NCI-H226 (cell line): ENCODE data around the gene RALBP1.

ENCODE experiments used
- DNase-seq: peaks from one replicate; pipeline ENCODE4 v3.0.0-alpha.2; 2015

Gene RALBP1

DNA sequence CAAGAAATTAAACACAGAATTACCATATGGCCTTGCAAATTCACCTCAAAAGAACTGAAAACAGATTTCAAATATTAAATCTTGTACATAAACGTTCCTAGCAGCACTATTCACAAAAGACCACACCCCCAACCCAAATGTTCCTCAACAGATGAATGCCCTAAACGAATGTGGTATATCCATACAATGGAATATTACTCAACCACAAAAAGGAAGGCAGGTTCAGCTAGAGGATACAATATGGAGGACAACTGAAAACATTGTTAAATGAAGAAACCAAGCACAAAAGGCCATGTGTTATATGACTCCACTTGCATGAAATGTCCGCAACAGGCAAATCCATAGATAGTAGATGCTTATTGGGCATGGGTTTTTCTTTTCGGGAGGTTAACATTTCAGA is 77.3 kb downstream of the RALBP1 start:
- DNase-seq = peak; percentile 12

DNA sequence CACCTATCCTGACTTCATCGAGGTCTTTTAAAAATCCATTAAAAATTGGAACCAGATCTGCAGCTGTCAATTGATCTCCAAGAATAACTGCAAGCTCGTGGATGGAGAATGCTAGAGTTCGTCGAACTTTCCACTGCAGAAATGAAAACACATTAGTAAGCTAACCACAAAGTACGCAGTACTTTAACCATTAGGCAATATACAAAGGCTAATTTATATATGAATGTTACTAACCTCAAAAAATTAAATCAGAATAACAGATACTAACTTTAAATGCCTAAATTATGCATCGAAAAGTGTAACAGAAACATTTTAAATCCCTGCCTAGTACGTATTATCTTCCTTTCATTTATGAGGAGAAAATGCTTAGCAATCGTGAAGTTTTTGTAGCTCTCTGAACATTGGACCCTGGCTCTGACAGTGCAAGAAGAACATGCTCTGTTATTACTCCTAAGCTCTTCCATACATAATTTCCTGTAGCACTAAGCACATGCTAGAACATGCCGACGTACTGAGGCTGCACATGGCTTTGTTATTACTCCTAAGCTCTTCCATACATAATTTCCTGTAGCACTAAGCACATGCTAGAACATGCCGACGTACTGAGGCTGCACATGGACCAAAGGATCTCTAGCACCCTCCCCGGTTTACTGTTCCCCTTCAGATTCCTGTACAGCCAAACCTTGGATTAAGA is 82.1 kb downstream of the RALBP1 start:
- DNase-seq = no peak

DNA sequence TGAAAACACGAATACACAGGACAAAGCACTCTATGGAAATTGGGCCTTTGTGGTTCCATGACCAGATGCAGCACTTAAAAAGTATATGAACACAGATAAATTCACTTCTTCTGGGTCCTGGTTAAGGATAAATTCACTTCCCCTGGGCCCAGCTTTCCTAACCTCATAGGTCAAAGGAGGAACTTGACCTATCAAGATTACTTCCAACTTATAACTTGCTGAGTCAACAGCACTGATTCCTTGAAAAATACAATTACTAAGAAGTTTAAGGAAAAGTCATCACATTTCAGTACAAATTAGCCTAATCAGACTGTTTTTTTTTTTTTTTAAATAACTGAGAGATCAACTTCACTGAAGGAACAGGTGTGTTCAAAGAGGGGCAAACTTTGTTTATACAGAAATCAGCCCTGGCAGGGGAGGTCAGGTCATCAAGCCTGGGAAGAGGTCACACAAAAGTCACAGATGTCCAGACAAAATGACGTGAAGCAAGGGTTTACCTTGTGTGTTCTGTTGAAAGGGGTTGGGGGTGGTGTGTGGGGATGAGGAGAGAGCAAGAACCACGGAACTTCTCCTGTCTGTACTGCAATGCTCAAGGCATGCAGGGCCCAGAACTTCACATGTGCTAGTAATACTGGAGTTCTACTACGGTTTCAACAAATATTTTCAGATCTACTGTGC is 83.2 kb downstream of the RALBP1 start:
- DNase-seq = no peak

DNA sequence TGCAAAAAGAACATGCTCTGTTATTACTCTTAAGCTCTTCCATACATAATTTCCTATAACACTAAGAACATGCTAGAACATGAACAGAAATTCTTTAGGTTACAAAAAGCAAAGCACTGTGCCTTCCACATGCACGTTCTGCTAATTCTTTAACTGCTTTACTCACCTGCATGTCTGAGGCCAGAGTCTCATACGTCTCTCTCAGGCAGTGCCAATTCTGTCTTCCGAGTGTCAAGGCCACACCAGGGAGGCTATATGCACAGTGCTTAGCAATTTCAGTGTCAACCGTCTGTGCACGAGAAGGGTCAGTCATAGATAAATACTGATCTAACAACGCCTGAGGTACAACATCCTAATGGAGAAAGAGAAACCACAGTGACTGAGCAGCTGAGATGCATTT is 83.9 kb downstream of the RALBP1 start:
- no peak for DNase-seq

DNA sequence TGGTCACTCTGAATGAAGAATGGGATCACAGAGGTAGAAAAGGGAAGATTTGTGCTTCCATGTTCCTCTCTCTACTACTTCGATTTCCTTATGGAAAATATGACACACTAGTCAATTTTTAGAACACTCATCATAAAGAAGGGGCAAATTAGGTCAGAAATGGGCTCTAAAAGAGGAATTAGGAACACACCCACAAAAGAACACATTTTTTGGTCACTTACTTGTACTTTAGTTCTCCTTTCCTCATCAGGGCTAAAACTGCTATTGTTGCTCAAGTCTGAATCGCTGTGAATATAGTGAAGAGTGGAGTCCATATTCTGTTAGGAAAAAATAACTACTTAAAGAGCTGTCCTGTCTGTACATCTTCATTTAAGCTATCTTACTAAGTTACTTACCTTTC is 86.4 kb downstream of the RALBP1 start:
- no peak for DNase-seq

DNA sequence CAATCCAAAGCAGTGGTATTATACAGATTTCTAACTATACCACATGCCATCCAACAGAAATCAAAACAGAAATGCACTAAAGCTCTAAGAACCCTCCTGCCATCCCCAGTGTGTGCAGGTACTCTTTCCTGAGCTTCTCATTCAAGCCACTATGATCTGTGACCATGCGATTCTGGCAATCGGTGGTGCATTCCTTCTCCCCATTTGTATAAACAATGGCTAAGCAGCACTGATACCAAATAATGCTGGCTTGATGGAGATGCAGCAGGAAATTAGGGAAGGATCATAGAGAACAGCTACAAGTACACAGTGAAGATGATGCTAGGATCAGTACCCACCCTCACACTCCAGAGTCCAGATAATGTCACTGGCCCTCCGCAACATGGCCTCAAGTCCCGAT is 87.3 kb downstream of the RALBP1 start:
- no peak for DNase-seq

DNA sequence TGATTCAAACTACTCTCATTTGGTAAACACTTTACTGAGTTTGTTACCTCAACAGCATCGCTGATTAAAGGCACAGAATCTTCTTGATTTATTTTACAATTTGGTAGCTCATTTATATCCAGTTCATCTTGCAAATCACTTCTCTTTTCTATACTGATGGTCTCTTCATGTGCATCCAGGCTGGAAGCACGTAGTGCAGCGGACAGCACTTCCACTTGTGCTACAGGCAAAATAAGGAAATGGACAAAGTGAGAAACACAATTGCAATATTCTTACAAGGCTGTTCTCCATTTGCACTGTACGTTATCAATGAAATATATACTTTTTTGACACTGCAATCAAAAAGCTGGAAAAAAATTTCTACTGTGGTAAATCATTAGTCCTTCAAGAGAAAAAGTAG is 88.0 kb downstream of the RALBP1 start:
- DNase-seq = no peak

DNA sequence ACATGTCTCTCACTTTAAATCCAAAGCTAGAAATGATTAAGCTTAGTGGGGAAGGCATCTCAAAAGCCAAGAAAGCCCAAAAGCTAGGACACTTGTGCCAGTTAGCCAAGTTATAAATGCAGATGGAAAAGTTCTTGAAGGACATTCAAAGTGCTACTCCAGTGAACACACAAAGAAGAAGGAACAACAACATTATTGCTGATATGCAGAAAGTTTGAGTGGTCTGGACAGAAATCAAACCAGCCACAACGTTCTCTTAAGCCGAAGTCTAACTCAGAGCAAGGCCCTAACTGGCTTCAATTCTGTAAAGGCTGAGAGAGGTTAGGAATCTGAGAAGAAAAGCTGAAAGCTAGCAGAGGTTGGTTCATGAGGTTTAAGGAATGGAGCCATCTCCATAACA is 90.1 kb downstream of the RALBP1 start:
- no peak for DNase-seq

DNA sequence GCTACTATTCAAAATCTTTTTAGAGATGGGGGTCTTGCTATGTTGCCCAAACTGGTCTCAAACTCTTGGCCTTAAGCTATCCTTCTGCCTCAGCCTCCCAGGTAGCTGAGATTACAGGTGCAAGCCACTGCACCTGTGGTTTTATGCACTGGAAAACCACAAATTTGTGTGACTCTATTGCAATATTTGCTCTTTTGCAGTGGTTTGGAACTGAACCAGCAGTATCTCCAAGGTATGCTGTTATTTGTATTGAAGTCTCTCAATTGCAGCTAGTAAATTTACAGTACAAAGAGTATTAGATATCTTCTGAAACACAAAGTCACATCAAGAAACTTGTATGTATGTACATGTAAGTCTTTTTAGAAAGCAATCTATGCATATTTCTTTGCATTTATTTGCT is 92.9 kb downstream of the RALBP1 start:
- DNase-seq = no peak

DNA sequence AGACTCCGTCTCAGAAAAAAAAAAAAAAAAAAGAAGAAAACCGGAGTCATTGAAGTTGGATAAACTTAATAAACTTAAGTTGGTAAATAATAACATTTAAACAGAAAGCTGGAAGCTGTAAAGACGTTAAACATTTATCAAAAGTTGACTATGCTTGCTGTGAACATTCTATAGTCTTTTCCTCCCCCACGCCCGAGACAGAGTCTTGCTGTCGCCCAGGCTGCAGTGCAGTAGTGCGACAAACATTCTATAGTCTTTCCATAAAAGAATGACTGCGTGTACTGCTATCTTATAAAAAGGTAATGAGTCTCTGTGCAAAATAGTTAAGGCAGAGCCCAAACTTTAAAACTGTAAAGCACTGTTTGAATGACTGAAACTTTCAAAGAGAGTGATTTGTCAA is 93.9 kb downstream of the RALBP1 start:
- no peak for DNase-seq

DNA sequence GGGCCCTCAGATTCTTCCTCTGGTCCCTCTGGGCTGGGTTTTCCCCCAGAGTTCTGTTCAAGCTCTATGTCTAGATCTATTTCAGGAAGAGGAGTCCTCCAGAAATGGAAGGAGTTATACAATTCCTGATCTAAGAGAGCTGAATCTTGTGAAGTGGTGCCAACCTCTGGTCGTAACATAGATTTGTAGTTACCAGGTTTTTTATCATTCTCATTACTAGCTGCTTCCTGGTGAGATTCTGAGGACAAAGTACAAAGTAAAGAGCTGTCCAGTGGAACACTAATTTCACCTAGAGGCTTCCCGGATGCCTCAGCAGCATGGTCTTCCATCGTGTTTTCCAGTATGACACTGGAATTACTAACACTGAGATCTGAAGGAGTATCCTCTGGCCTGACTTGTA is 94.9 kb downstream of the RALBP1 start:
- DNase-seq = no peak

DNA sequence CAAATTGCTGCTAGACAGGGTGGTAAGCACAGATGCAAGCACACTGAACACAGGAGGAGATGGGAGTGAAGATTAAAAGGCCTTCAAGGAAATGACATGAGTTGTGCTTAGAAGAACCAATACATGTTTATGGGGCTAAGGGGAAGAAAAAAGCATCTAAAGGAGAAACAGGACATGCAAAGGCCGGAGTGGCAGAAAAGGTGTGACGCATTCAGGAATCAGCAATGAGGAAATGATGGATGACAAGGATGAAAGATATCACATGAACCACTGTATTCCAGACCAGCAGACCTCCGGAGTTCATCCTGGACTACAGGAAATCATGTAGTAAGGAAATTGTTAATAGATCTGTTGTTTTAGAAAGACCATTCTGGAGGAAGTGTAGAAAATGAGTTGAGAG is 96.2 kb downstream of the RALBP1 start:
- no peak for DNase-seq

DNA sequence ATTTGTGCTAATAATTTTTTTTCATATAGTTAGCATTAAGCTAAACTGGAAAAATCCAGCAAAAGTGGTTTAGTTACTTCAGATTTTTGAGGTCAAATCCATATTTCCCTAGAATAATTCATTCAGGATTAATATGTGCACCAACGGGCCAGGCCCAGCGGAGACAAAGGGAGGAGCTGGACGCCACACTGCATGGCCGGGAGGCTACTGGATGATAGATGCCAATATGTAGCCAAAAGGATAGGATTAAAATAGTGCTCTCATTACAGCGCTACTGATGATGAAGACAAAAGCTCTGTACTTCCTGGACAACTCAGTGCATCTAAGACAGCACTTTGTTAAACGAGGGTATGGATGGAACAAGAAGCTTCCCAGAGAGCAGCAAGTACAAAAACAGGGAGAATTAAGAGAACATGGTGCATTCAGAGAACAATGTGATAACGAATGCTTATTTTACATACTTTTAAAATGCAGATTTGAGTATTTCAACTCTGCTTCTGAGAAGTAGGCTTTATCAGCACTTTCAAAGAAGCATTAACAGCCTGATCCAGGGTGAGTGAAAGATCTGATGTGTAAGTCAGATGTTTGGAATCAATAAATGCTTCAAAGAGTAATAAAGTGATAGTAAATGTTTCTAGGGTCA is 99.3 kb downstream of the RALBP1 start:
- DNase-seq = no peak

DNA sequence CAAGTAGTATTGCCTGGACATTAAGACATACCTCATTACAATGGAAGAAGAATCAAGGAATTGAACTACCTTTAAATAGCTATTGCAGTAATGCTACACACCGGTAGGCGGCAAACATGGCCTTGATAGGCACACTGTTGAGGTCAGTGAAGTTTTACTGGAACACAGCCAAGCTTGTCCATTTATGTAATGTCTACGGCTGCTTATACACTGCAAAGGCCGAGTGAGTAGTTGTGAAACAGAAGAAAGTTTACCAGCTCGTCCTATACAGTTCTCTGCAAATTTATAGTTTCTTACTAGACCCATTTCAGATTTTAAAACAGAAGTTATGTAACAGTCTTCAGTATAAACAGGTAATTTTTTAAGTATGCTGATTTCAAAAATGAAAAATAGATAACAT is 100.2 kb downstream of the RALBP1 start:
- peak; percentile 84 for DNase-seq

DNA sequence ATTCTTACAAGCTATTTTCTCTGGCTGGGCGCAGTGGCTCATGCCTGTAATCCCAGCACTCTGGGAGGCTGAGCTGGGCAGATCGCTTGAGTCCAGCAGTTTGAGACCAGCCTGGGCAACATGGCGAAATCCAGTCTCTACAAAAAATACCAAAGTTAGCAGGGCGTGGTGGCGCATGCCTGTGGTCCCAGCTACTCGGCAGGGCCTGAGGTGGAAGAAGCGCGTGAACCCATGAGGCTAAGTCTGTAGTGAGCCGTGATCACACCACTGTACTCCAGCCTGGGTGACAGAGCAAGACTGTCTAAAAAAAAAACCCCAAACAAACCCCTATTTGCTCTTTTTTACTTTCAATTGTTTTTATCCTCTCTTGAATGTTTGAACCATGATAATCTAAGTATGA is 102.0 kb downstream of the RALBP1 start:
- no peak for DNase-seq

DNA sequence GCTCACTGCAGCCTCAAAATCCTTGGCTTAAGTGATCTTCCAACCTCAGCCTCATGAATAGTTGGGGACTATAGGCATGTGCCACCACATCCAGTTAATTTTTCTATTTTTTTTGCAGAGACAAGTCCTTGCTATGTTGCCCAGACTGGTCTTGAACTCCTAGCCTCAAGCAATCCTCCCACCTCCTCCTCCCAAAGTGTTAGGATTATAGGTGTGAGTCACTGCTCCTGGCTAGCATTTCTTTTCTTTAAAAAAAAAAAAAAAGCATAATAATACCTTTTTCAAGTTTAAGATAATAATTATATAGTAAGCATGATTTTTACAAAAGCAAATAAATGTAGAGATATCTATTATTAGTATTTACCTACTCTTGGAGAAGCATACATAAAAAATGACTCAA is 103.0 kb downstream of the RALBP1 start:
- peak; percentile 15 for DNase-seq

DNA sequence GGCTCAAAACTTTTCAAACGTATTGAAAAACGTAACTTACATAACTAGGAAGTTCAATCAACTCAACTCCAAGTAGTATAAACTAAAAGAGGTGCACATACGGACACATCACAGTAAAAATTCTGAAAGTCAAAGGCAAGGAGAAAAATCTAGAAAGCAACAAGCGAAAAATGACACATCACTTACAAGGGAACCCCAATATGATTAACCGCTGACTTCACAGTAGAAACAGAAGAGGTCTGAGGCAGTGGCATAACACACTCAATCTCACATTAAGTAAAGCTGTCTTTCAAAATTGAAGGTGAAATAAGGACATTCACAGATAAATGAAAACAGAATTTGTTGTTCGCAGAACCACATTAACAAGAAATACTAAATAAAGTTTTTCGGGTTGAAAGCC is 106.4 kb downstream of the RALBP1 start:
- no peak for DNase-seq

DNA sequence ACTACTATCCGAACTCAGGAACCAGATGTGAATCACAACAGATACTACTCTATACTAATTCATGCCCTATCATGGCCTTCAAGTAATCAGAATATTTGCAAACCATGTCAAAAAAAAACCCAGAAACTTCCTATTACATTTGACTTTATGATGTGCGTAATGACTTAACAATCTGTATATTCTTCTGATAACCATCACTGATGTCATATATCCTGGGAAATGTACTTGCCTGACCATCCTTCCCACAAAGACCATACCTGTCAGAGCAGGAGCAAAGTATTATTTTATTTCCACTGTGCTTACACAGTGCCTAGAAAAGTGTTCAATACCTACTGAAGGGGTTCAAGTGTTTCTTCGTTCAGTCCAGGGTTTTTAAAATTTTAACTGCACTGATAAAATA is 111.5 kb downstream of the RALBP1 start:
- DNase-seq = no peak
